ENCODE data around the gene SPOCK1.
"Not testable (repeated sequence)": the region's sequence is repeated elsewhere in the genome, so short reads cannot be mapped to it uniquely, and the experiment has no call there.

SPOCK1 gene
- total RNA-seq = 0 to 0.08 (median 0) reads per million in 4 donors

GRCh38 chr5:137498736-137499505 is at the start of gene SPOCK1:
TSS of gene SPOCK1 (minus strand) at chr5:137499326.
- DNase-seq = peak in 4 of 5 donors; percentile 18 to 55 (median 41)

GRCh38 chr5:137545956-137546355 is 46.8 kb upstream of the SPOCK1 start:
- no peak for DNase-seq

GRCh38 chr5:137535449-137535848 is 36.3 kb upstream of the SPOCK1 start:
- not testable (repeated sequence) for DNase-seq

- DNase-seq = no peak
Observed at GRCh38 chr5:137533963-137534362, 34.8 kb upstream of the SPOCK1 start.

GRCh38 chr5:137531266-137531665 is 32.1 kb upstream of the SPOCK1 start:
- no peak for DNase-seq

- no peak for DNase-seq
Observed at GRCh38 chr5:137521246-137521645, 22.1 kb upstream of the SPOCK1 start.

GRCh38 chr5:137516961-137517360 is 17.8 kb upstream of the SPOCK1 start:
- no peak for DNase-seq

GRCh38 chr5:137516251-137516797 is 17.2 kb upstream of the SPOCK1 start:
- DNase-seq = no peak

- DNase-seq = no peak
Observed at GRCh38 chr5:137515238-137515637, 16.1 kb upstream of the SPOCK1 start.

GRCh38 chr5:137510671-137511070 is 11.5 kb upstream of the SPOCK1 start:
- no peak for DNase-seq

GRCh38 chr5:137507150-137507549 is 8.0 kb upstream of the SPOCK1 start:
- no peak for DNase-seq

- no peak for DNase-seq
Observed at GRCh38 chr5:137506296-137506695, 7.2 kb upstream of the SPOCK1 start.

- no peak for DNase-seq
Observed at GRCh38 chr5:137504916-137505315, 5.8 kb upstream of the SPOCK1 start.

GRCh38 chr5:137503456-137503855 is 4.3 kb upstream of the SPOCK1 start:
- no peak for DNase-seq

- DNase-seq = no peak
Observed at GRCh38 chr5:137502632-137503031, 3.5 kb upstream of the SPOCK1 start.

GRCh38 chr5:137501846-137502406 is 2.8 kb upstream of the SPOCK1 start:
- no peak for DNase-seq

- DNase-seq = no peak
Observed at GRCh38 chr5:137501226-137501625, 2.1 kb upstream of the SPOCK1 start.

GRCh38 chr5:137500615-137501225 is 1.6 kb upstream of the SPOCK1 start:
- DNase-seq = no peak

GRCh38 chr5:137499506-137499847 is 351 bp upstream of the SPOCK1 start:
- not testable (repeated sequence) for DNase-seq

GRCh38 chr5:137498301-137498735 is 808 bp downstream of the SPOCK1 start:
- no peak for DNase-seq

GRCh38 chr5:137497396-137498290 is 1.5 kb downstream of the SPOCK1 start:
- DNase-seq = no peak

- DNase-seq = no peak
Observed at GRCh38 chr5:137496919-137497318, 2.2 kb downstream of the SPOCK1 start.

GRCh38 chr5:137492331-137492730 is 6.8 kb downstream of the SPOCK1 start:
- DNase-seq = no peak

Measured in T-helper 1 cell (primary cell).